T-cell (primary cell): ENCODE results near the gene HK1. TPM values are rescaled to one million over a fixed set of nuclear protein-coding genes. Genes with fewer than 3 reads are reported as not detected.

Source experiments
- ATAC-seq, 4 experiments: fragments of 200-7000 bp in 3 of 4; fragments of 150-1000 bp in 1 of 4; cut with Tn5 transposase; replicated peaks in 1 of 4; 1 replicate in 3 of 4; 2 replicates in 1 of 4; pipeline ENCODE4 v1.10.0; 2021; ENCODE audit warnings: moderate library complexity in 3 of 4, mild to moderate bottlenecking in 2 of 4, moderate number of reproducible peaks in 1 of 4
- CTCF ChIA-PET, 2 donors: fragments of 300-600 bp; sonication (Branson Sonifier 250); formaldehyde crosslinking; loops; one replicate each; lab custom pipeline; 2022; ENCODE audit warnings: antibody characterized with exemption in 2 of 2; lab: Charles Lee
- POLR2A ChIA-PET, 2 donors: fragments of 300-600 bp; sonication (Branson Sonifier 250); formaldehyde crosslinking; loops; one replicate each; lab custom pipeline; 2022; ENCODE audit warnings: antibody characterized with exemption in 2 of 2; lab: Charles Lee
- DNase-seq, 35 experiments: peaks; one replicate each; pipeline versions ENCODE4 v3.0.0 to v3.0.0-alpha.2; 2013 to 2023
- H3K27ac ChIP-seq: one replicate; pipeline ENCODE4 v1.5.1; 2013; ENCODE audit warnings: low read length
- H3K27me3 ChIP-seq, 2 experiments: replicated peaks in 1 of 2; 1 replicate in 1 of 2; 2 replicates in 1 of 2; pipeline versions ENCODE4 v1.6.1 to v1.7.0; 2013; ENCODE audit warnings: low read length in 1 of 2, mixed read lengths in 1 of 2; ENCODE audit not compliant: control insufficient read depth in 2 of 2, insufficient read depth in 2 of 2; ENCODE audit errors: extremely low read depth in 1 of 2
- H3K36me3 ChIP-seq, 2 donors: 1 replicate in 1 of 2; 2 replicates in 1 of 2; pipeline versions ENCODE4 v1.6.1 to v1.7.0; 2013; ENCODE audit warnings: low read length in 1 of 2; ENCODE audit not compliant: control insufficient read depth in 2 of 2, insufficient read depth in 1 of 2; ENCODE audit errors: extremely low read depth in 1 of 2
- H3K4me1 ChIP-seq, 2 experiments: 1 replicate in 1 of 2; 2 replicates in 1 of 2; pipeline versions ENCODE4 v1.6.1 to v1.7.0; 2013; ENCODE audit warnings: low read length in 2 of 2, mixed read lengths in 1 of 2; ENCODE audit not compliant: insufficient read depth in 2 of 2, control insufficient read depth in 1 of 2; ENCODE audit errors: extremely low read depth in 1 of 2
- H3K4me3 ChIP-seq, 2 donors: 1 replicate in 1 of 2; 2 replicates in 1 of 2; pipeline versions ENCODE4 v1.5.1 to v1.7.0; 2013; ENCODE audit warnings: mild to moderate bottlenecking in 2 of 2, low read length in 1 of 2, moderate library complexity in 1 of 2; ENCODE audit not compliant: control insufficient read depth in 1 of 2; ENCODE audit errors: extremely low read depth in 1 of 2
- H3K9me3 ChIP-seq: 2 replicates; pipeline ENCODE4 v1.7.0; 2013
- H3K27ac Mint-ChIP-seq, 2 donors: one replicate each; pipeline ENCODE4 v1.8.0; 2020 to 2021; ENCODE audit warnings: mild to moderate bottlenecking in 2 of 2, mixed read lengths in 2 of 2
- H3K27me3 Mint-ChIP-seq, 2 donors: one replicate each; pipeline ENCODE4 v1.8.0; 2021 to 2022; ENCODE audit warnings: mixed read lengths in 2 of 2
- H3K36me3 Mint-ChIP-seq: one replicate; pipeline ENCODE4 v1.8.0; 2021; ENCODE audit warnings: mixed read lengths
- H3K4me1 Mint-ChIP-seq, 3 donors: one replicate each; pipeline ENCODE4 v1.8.0; 2020 to 2022; ENCODE audit warnings: mixed read lengths in 3 of 3, mild to moderate bottlenecking in 1 of 3
- H3K4me3 Mint-ChIP-seq, 3 donors: one replicate each; pipeline ENCODE4 v1.8.0; 2020 to 2022; ENCODE audit warnings: mild to moderate bottlenecking in 3 of 3, mixed read lengths in 3 of 3, moderate library complexity in 3 of 3
- H3K9me3 Mint-ChIP-seq, 3 donors: one replicate each; pipeline ENCODE4 v1.8.0; 2020 to 2022; ENCODE audit warnings: mixed read lengths in 3 of 3
- WGBS: methylation state at CpG from one replicate; pipeline ENCODE4 v1.1.5; 2013; ENCODE audit warnings: missing lambda C conversion rate; ENCODE audit not compliant: insufficient coverage; 5-methylcytosine and 5-hydroxymethylcytosine counted together
- total RNA-seq, 35 experiments: library from RNA in 6 of 35; stranded (reverse) in 6 of 35; fragments of 120-200 nt in 1 of 35; gene quantifications; one replicate each; pipeline versions ENCODE4 v1.2.1 to v1.2.4 and lab custom pipeline; 2013 to 2026

The HK1 gene
- total RNA-seq, 5 donors from 2014 or later (not counting 1 experiment from before 2014, with no cell fraction given), result 66.3 to 85.5 (median 83.6) TPM

GRCh38 chr10:69343905-69344304 lies 65.6 kb downstream of the HK1 start:
- H3K9me3 Mint-ChIP-seq, result no peaks in the 10 kb centered on the region
- Histone ChIP-seq H3K27me3 (no peaks in the 10 kb centered on the region), H3K27ac (peak overlapping the region; percentile 70), H3K9me3 (no peaks in the 10 kb centered on the region), H3K36me3 (peaks cover 0 to 18% of the 10 kb centered on the region in 2 donors), H3K4me3 (no peak overlapping the region), H3K4me1 (peaks cover 45 to 76% of the 10 kb centered on the region in 2 experiments)
- H3K36me3 Mint-ChIP-seq, result peaks cover 16% of the 10 kb centered on the region
- no peaks in the 10 kb centered on the region for H3K27me3 Mint-ChIP-seq
- ChIA-PET CTCF (no interaction called here), POLR2A (no interaction called here)
- DNase-seq (no peak), ATAC-seq (no peak)
- peak overlapping the region; percentile 94 to 97 for H3K27ac Mint-ChIP-seq
- H3K4me3 Mint-ChIP-seq, result peak overlapping the region in 2 of 3 donors; percentile 10 to 73
- 100% methylated on average over 2 of the region's 4 CpGs for WGBS
- H3K4me1 Mint-ChIP-seq, result peaks cover 82 to 84% (median 83%) of the 10 kb centered on the region in 3 donors

- POLR2A ChIA-PET, result interaction anchor here (0.5 to 0.7 kb wide), 2 partner anchors 375 to 935 kb away, joined by 3 to 4 read pairs; no protein-coding TSS in a partner anchor
- DNase-seq, result peak in 14 of 35 experiments; percentile 6 to 57 (median 26)
- H3K36me3 ChIP-seq, result peaks cover 0 to 18% of the 10 kb centered on the region in 2 donors
- Mint-ChIP-seq H3K27me3 (no peaks in the 10 kb centered on the region), H3K36me3 (peaks cover 17% of the 10 kb centered on the region), H3K4me1 (peaks cover 82 to 85% (median 84%) of the 10 kb centered on the region in 3 donors), H3K9me3 (no peaks in the 10 kb centered on the region), H3K4me3 (peak overlapping the region; percentile 10 to 73 (median 19)), H3K27ac (peak overlapping the region; percentile 94 to 97)
- H3K4me3 ChIP-seq, result peak overlapping the region in 1 of 2 donors; percentile 44
- peaks cover 51 to 77% of the 10 kb centered on the region in 2 experiments for H3K4me1 ChIP-seq
- ATAC-seq, result peak; percentile 67 to 87 (median 78)
- WGBS, result 19% methylated on average over 10 of the region's 13 CpGs
- CTCF ChIA-PET, result interaction anchor here in 1 of 2 donors (0.5 kb wide), 1 partner anchor 25 kb away, joined by 6 read pairs; no protein-coding TSS in a partner anchor
- H3K27ac ChIP-seq, result peak overlapping the region; percentile 70
- H3K9me3 ChIP-seq, result no peaks in the 10 kb centered on the region
- H3K27me3 ChIP-seq, result no peaks in the 10 kb centered on the region
Measured at GRCh38 chr10:69344591-69345252, 66.4 kb downstream of the HK1 start.

- DNase-seq (no peak), ATAC-seq (peak in 2 of 4 experiments; percentile 3 to 14)
- Histone ChIP-seq H3K4me3 (peak overlapping the region in 1 of 2 donors; percentile 25), H3K4me1 (peaks cover 56 to 84% of the 10 kb centered on the region in 2 experiments), H3K27ac (peak overlapping the region; percentile 70), H3K27me3 (no peaks in the 10 kb centered on the region), H3K9me3 (no peaks in the 10 kb centered on the region), H3K36me3 (peaks cover 0 to 18% of the 10 kb centered on the region in 2 donors)
- Mint-ChIP-seq H3K4me3 (peak overlapping the region in 1 of 3 donors; percentile 73), H3K4me1 (peaks cover 86 to 88% (median 87%) of the 10 kb centered on the region in 3 donors), H3K36me3 (peaks cover 17% of the 10 kb centered on the region), H3K27ac (peak overlapping the region; percentile 94 to 97), H3K9me3 (no peaks in the 10 kb centered on the region), H3K27me3 (no peaks in the 10 kb centered on the region)
- 50% methylated on average over 1 of the region's 2 CpGs for WGBS
- CTCF ChIA-PET, result no interaction called here
- POLR2A ChIA-PET, result interaction anchor here in 1 of 2 donors (0.7 kb wide), 1 partner anchor 936 kb away, joined by 3 read pairs; no protein-coding TSS in a partner anchor
Measured at GRCh38 chr10:69345402-69345801, 67.1 kb downstream of the HK1 start.

- ChIA-PET POLR2A (no interaction called here), CTCF (no interaction called here)
- DNase-seq, result no peak
- peak overlapping the region; percentile 70 for H3K27ac ChIP-seq
- Mint-ChIP-seq H3K36me3 (peaks cover 17% of the 10 kb centered on the region), H3K9me3 (no peaks in the 10 kb centered on the region), H3K27ac (peak overlapping the region; percentile 94 to 97), H3K4me1 (peaks cover 83 to 92% (median 86%) of the 10 kb centered on the region in 3 donors), H3K27me3 (no peaks in the 10 kb centered on the region), H3K4me3 (peak overlapping the region; percentile 2 to 73 (median 11))
- no peaks in the 10 kb centered on the region for H3K9me3 ChIP-seq
- peaks cover 56 to 84% of the 10 kb centered on the region in 2 experiments for H3K4me1 ChIP-seq
- peak overlapping the region in 1 of 2 donors; percentile 25 for H3K4me3 ChIP-seq
- ATAC-seq, result no peak
- H3K27me3 ChIP-seq, result no peaks in the 10 kb centered on the region
- peaks cover 0 to 18% of the 10 kb centered on the region in 2 donors for H3K36me3 ChIP-seq
- 100% methylated on average over 4 of the region's 8 CpGs for WGBS
Measured at GRCh38 chr10:69345890-69346474, 67.7 kb downstream of the HK1 start.

- ATAC-seq (no peak), DNase-seq (no peak)
- H3K9me3 Mint-ChIP-seq, result no peaks in the 10 kb centered on the region
- ChIA-PET POLR2A (no interaction called here), CTCF (interaction anchor here (0.7 kb wide), 3 partner anchors 111 to 341 kb away, joined by 3 read pairs; no protein-coding TSS in a partner anchor)
- Histone ChIP-seq H3K36me3 (peaks cover 0 to 18% of the 10 kb centered on the region in 2 donors), H3K4me1 (peaks cover 58 to 77% of the 10 kb centered on the region in 2 experiments), H3K9me3 (no peaks in the 10 kb centered on the region), H3K27ac (no peak overlapping the region), H3K27me3 (no peaks in the 10 kb centered on the region), H3K4me3 (no peak overlapping the region)
- peaks cover 85 to 87% (median 85%) of the 10 kb centered on the region in 3 donors for H3K4me1 Mint-ChIP-seq
- peaks cover 17% of the 10 kb centered on the region for H3K36me3 Mint-ChIP-seq
- H3K27me3 Mint-ChIP-seq, result no peaks in the 10 kb centered on the region
- peak overlapping the region; percentile 94 to 97 for H3K27ac Mint-ChIP-seq
- WGBS, result 94% methylated on average over 3 of the region's 5 CpGs
- peak overlapping the region in 1 of 3 donors; percentile 73 for H3K4me3 Mint-ChIP-seq
Measured at GRCh38 chr10:69346776-69347175, 68.5 kb downstream of the HK1 start.
